H1 (cell line): ENCODE results near the gene TLE3. TPM values are rescaled to one million over a fixed set of nuclear protein-coding genes. Genes with fewer than 3 reads are reported as not detected.

Source experiments
- BCL11A ChIP-seq, 2 experiments: IDR thresholded peaks; one replicate each; pipeline ENCODE4 v1.6.1; 2011; ENCODE audit warnings: low read depth in 2 of 2, low read length in 2 of 2, mild to moderate bottlenecking in 2 of 2
- SIX5 ChIP-seq: IDR thresholded peaks from 2 replicates; pipeline ENCODE4 v1.6.1; 2011; ENCODE audit warnings: mild to moderate bottlenecking, low read depth, low read length
- polyA plus RNA-seq, 7 experiments: library from polyadenylated mRNA; depleted of rRNA in 3 of 7; stranded (reverse) in 5 of 7; unstranded in 2 of 7; fragments of >200 nt in 5 of 7; fragments of 200-250 nt in 2 of 7; gene quantifications; 1 replicate in 5 of 7; 2 replicates in 1 of 7; 4 replicates in 1 of 7; pipeline versions ENCODE4 v1.2.1 to v1.2.3, GENCODE V29; 2011 to 2013; ENCODE audit warnings: missing spikeins in 2 of 7, mixed read lengths in 2 of 7
- total RNA-seq: library from RNA; stranded (reverse); fragmentation: NEBNext Ultra II Directional; extraction: Animal tissue kit (Norgen Biotek cat#: 25700); gene quantifications from 2 replicates; pipeline ENCODE4 v1.2.1, GENCODE V29; 2021
- TF ChIP-seq, protein P1 (sequence below): IDR thresholded peaks from 2 replicates; pipeline ENCODE4 v1.6.1; 2012; ENCODE audit warnings: inconsistent platforms

TLE3 gene
- total and polyA plus RNA-seq, 2 of the 8 experiments (the other 6 are each of a cell fraction or from before 2014, with no cell fraction given), result 25.1 to 61.2 TPM

DNA sequence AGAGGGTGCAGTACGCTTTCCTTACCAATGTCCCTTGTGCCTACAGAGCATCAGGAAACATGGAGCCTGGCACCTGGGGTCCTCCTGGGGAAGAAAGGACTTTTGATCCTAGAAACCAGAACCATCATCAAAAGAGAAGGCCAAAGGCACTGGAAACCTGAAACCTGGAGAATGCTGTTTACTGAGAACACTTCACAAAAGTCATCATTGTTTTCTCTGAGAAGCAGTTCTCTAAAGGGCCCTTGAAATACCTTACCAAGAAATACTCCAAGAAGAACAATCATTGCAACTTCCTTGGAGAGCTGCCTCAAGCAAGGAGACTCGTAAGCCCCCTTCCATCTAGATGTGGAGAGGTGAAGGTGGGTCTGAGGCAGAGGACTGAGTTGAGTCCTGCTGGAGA, 66.0 kb downstream of the TLE3 start (continued):
- TF ChIP-seq, protein P1, sequence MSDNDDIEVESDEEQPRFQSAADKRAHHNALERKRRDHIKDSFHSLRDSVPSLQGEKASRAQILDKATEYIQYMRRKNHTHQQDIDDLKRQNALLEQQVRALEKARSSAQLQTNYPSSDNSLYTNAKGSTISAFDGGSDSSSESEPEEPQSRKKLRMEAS, result no peak
- TF ChIP-seq SIX5 (no peak), BCL11A (IDR thresholded peaks at IDR 0.05; ENCODE audit: low read depth in 2 of 2, low read length in 2 of 2) (no peak)
